Epithelial cell of esophagus (primary cell): ENCODE measurements around the gene KLHL29.

Experiments
- DNase-seq: peaks from one replicate; pipeline ENCODE4 v3.0.0; 2010; ENCODE audit warnings: low read depth
- H3K4me3 ChIP-seq: 2 replicates; pipeline ENCODE4 v1.5.1; 2011; ENCODE audit warnings: mild to moderate bottlenecking, low read length, control low read depth
- TF ChIP-seq, protein P1 (sequence below): IDR thresholded peaks from 2 replicates; pipeline ENCODE4 v1.5.1; 2011; ENCODE audit warnings: low read depth, mild to moderate bottlenecking, low read length, control low read depth, inconsistent platforms; ENCODE audit not compliant: insufficient read depth; ENCODE audit errors: missing control alignments

KLHL29 gene

GRCh38 chr2:23449831-23450331 lies 64.9 kb downstream of the KLHL29 start:
- no peak overlapping the region for H3K4me3 ChIP-seq
- DNase-seq, result no peak
- TF ChIP-seq, protein P1, sequence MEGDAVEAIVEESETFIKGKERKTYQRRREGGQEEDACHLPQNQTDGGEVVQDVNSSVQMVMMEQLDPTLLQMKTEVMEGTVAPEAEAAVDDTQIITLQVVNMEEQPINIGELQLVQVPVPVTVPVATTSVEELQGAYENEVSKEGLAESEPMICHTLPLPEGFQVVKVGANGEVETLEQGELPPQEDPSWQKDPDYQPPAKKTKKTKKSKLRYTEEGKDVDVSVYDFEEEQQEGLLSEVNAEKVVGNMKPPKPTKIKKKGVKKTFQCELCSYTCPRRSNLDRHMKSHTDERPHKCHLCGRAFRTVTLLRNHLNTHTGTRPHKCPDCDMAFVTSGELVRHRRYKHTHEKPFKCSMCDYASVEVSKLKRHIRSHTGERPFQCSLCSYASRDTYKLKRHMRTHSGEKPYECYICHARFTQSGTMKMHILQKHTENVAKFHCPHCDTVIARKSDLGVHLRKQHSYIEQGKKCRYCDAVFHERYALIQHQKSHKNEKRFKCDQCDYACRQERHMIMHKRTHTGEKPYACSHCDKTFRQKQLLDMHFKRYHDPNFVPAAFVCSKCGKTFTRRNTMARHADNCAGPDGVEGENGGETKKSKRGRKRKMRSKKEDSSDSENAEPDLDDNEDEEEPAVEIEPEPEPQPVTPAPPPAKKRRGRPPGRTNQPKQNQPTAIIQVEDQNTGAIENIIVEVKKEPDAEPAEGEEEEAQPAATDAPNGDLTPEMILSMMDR, result no peak

DNA sequence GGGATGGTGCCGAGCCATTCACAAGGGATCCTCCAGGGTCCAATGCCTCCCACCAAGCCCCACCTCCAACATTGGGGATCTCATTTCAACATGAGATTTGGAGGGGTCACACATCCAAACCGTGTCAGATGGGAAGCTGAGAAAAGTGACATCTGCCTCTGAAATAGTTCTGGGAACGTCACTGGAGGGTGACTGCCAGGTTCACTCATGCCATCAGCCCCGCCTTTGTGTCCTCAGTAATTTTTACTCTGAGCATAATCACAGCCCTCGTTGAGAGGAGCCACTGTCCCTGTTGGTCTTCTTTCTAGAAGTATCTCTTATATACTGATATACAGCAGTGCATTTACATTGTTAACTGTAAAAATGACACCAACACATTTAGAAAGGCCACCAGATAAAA lies 67.4 kb downstream of the KLHL29 start:
- TF ChIP-seq, protein P1, result no peak
- no peak for DNase-seq
- H3K4me3 ChIP-seq, result no peak overlapping the region

DNA sequence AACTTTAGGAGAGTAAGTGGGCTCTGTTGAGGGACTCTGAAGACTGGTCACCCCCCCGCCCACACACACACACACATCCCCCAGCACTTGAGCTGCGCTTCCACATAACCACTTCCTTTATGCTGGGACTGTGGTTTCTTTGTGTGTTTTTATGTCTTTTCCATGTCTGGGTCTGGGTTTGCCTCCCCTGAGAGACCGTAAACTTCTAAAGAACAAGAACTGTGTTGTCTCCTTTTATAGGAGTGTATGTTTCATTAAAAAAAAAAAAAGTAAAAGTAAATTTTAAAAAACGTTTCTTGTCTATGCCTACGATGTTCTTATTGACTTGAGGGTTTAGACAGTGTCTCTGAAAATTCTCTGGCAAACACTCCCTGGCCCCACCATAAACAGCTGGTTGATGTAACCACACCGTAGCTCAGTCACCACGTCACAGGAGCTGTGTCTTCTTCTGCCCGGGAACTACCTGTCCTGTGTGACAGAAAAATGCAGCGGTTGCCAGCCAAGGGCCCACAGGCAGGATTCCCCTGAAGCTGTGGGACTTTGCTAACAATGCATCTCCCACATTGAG lies 68.0 kb downstream of the KLHL29 start:
- TF ChIP-seq, protein P1, result no peak

GRCh38 chr2:23453432-23453831 lies 68.5 kb downstream of the KLHL29 start:
- DNase-seq, result no peak
- TF ChIP-seq, protein P1, result no peak
- no peak overlapping the region for H3K4me3 ChIP-seq

More for the DNA sequence above, 68.0 kb downstream of the KLHL29 start:
- no peak for DNase-seq
- no peak overlapping the region for H3K4me3 ChIP-seq

GRCh38 chr2:23453836-23454460 lies 69.0 kb downstream of the KLHL29 start:
- TF ChIP-seq, protein P1, result no peak
- no peak for DNase-seq
- H3K4me3 ChIP-seq, result no peak overlapping the region

DNA sequence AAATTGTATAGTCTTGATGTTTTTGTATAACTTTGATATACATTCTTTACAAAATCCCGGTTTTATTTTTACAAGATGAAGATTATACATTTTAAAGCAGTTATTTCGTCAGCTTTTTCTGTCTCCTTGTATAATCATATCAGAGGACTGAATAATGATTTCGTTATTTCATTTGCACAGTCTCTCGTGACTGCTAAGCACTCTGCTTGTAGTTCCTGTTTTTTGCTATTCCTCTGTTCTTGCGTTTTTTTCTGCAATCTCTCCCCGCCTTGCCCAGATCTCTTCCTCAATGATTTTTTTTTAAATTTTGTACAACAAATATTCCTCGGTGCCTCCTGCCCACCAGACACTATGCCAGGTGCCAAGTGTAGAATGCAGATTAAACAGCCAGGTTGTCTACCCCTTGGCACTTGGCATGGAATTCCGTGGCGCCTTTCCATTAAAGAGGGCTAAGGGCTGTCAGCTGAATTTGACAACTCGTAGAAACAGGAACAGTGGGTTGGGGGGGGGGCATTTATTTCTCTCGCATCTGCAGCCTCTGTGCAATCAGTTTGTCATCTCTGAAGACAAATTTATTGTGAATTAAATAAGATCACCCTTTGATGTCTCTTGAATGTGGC lies 69.6 kb downstream of the KLHL29 start:
- no peak for DNase-seq
- TF ChIP-seq, protein P1, result no peak
- no peak overlapping the region for H3K4me3 ChIP-seq
